Iris pigment epithelial cell (primary cell): ENCODE results near the gene RAB1B.
"Not testable (repeated sequence)": the region's sequence is repeated elsewhere in the genome, so short reads cannot be mapped to it uniquely, and the experiment has no call there.

Source experiments
- DNase-seq: peaks from one replicate; pipeline ENCODE4 v3.0.0-alpha.2; 2011; ENCODE audit warnings: low read depth

Gene RAB1B

DNA sequence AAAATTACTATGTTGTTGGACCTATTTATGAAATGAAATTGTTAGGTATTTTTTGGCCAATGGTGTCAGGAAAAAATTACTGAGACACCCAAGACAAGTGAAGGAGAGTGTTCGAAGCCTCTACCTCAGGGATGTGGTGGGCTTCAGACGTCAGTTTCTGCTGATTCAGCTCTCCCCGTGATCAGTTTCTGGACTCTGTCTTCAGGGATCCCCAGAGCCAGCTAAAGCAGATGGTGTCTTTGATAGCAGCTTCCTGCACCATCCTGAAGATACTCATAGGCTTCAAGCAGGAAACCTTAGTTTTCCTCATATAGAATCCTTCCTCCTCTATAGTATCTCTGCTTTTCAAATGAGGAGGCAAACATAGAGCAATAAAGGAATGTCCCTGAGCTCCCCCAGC is 41.0 kb downstream of the RAB1B start:
- no peak for DNase-seq

DNA sequence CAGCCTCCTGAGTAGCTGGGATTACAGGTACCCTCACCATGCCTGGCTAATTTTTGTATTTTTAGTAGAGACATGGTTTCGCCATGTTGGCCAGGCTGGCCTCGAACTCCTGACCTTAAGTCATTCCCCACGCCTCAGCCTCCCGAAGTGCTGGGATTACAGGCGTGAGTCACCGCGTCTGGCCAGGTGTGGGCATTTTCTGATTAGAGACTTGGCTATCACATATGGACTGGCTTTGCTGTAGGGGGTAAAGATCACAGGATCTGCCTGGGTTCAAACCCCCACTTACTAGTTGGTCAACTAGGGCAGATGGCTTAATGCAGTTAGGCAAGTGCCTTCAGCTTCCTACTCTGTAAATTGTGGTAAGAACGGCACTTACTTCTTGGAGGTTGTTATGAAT is 41.9 kb downstream of the RAB1B start:
- no peak for DNase-seq

DNA sequence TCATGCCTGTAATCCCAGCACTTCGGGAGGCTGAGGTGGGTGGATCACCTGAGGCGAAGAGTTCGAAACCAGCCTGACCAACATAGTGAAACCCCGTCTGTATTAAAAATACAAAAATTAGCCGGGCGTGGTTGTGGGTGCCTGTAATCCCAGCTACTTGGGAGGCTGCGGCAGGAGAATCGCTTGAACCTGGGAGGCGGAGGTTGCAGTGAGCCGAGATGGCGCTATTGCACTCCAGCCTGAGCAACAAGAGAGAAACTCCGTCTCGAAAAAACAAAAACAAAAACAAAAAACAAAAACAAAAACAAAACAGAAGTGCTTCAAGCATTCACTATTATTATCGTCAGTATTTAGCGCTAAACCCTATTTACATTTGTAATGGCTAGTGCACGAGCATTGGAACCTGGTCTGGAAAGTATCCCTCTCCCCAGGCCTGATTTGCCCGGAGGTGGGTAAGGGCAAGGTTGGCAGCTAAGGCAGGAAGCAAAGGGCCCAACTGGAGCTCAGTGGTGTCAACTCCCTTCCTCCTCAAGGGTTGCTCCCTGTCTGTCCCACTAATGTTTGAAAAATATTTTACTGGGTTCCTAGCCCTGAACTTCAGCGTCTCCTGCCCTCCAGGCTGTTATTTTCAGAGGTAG is 42.5 kb downstream of the RAB1B start:
- not testable (repeated sequence) for DNase-seq

DNA sequence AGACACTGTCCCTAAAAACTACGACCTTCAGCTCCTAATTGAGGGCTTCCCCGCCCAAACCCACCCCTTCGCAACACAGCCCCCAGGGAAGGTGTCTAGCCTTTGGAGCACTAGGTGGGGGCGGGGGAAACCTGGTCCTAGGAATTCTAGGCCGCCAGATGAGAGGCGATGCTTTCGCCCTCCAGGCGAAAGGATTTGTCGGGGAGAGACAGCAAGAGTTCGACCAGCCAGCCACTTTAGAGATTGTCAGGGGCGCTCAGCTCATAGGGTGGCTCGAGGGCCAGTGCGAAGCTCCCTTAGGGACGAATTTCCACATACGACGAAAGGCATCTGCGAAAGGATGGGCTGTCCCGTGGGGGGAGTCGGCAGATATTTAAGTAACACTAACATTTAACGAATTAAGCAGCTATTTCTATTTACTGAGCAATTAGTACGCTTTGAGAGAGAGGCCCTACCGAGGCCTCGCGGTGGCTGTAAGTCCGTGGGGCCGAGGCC is 43.1 kb downstream of the RAB1B start:
- no peak for DNase-seq

DNA sequence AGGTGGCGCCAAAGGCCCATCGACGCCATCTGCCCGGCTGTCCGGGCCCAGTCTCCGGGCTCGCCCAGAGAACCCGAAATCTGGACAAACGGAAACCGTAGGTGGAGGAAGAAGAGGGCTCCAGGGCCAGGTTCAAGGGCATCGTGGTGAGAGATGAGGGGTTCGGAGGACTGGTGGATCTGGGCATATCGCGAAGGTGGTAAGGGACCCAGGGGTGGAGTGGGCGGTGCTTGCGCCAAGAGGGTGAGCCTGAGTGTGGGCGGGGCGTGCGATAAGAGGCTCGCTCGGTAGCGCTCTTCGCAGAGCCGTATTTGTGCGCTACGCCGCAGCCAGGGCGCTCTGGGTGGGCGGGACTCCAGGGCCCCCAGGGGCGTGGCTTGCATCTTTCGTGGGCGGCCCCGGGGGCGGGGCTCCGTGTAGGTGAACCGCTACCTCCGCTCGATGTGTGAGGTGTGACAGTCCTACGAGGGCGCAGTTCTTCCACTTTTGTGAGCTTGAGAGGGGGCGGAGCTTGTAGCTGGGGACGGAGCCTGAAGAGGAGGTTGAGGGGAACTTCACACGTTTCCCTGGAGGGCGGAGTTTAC is 43.6 kb downstream of the RAB1B start:
- DNase-seq, result peak; percentile 93

DNA sequence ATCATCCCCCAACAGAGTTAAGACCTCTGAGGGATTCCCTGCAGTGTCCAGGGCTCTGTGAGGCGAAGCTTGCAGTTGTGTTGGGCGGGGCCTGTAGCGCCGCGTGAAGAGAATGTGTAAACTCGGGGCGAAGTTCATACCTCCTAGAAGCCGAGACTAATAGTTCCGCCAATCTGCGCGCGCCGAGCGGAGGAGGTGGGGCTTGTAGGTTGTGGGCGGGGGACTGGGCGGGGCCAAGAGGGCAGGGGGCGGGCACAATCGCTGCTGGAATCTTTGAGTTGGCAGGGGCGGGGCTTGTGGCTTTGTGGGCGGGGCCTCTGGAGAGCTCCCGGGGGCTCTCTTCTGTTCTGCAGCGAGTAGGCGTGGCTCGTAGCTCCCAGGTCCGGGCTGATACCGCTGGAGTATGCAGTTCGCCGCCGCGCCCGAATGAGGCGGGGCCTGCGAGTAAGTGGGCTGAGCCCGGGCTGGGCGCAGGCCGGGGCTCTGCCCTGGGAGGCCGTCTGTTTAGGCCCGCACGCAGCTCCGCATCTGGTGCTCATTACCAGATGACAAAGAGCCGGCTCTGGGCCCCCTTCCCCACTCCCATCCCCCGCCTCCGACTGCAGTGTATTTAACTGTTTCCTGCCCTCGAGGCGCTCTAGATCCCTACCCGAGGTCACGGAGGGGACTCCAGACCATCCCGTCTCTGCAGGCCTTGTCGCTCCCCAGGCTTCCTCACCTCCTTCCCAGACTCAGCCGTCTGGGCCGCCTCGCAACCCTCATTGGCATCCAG is 44.3 kb downstream of the RAB1B start:
- DNase-seq, result peak; percentile 99

DNA sequence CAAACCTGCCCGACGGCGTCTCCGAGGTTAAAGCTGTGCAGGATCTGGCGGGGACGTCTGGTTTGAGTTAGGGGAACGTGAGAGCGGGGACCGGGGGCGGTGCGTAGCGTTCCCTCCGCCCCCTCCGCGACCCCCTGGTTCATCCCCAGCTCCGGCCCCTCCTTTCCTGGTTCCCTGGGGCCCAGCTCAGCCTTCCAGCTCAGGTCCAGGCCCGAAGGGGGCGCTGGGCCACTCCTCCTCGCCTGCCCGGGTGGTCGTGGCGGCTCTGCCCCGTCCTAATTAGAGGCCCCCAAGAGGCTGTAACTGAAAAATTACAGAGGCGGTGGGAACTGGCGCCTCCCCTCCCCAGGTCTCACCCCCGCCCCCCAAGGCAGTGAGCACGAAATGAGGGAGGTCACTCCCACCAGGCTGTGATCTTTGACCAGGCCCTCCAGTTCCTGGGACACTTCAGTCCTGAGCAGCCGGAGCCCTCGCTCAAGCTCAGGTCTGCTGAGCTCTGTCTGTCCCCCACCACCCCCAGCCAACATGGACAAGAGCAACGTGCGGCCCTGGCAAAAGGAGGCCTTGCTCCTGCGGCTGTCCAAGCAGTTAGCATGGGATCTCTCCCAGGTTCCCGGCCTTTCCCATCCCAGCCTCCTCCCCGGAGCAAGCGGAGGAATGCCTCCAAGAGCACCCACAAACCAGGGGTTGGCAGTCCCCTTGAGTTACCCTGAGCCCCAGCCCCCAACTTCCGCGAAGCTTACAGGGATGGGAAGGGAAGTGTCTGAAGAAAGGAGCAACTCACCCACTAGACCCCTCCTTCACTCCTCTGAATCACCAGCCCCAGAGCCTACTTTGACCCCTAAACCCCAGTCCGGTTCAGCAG is 45.1 kb downstream of the RAB1B start:
- DNase-seq, result peak; percentile 42

DNA sequence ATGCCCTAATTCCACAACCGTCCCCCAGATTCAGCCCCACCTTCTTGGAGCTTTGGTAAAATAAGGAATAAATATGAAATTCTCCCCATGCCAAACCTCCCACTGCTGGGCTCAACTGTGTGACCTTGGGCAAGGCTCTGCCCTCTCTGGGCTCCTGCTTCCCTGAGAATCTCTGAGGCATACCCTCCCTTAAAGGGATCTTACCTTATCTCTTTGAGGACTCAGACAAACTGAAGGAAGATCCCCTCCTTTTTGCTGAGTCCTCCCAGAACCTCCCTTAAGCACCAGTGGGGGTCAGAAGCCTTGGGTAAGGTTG is 45.7 kb downstream of the RAB1B start:
- no peak for DNase-seq

DNA sequence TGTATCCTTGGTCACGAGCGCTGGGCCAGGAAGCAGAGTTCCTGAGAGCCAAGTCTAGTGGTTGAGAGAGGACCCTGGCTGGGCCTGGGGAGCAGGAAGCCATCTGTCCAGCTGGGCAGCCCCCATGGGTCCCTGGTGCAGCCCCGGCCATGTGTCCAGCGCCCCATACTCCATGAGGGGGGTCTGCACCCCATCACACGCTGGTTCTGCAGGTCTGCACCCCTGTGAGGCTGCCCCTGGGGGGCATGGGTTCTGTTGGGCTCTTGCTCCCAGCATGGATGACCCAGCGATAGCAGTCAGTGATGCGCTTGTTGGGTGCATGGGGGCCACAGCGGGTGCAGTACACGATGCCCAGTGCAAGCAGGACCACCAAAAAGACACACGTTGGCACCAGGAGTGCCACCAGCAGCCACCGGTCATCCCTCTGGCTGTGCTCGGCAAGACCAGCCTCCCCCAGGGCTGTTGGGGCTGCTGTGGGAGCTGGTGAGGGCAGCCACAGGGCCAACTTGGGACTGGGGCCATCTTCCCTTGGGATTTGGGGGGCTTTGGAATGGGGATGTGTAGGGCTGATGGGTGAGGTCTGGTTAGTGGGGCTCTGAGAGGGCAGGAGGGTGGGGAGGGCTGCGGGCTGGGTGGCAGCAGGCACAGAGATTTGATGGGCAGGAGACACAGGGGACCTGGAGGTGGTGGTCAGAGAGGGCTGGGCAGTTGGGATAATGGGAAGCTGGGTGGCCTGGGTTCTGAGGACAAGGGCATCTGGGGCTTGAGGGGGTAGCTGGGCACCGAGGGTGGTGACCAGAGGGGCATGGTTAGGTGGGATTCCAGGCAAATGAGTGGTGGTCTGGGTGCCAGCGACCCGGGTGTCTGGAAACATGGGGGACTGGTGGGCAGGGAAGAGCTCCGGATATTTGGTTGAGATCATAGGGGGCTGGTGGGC is 46.4 kb downstream of the RAB1B start:
- DNase-seq, result no peak

DNA sequence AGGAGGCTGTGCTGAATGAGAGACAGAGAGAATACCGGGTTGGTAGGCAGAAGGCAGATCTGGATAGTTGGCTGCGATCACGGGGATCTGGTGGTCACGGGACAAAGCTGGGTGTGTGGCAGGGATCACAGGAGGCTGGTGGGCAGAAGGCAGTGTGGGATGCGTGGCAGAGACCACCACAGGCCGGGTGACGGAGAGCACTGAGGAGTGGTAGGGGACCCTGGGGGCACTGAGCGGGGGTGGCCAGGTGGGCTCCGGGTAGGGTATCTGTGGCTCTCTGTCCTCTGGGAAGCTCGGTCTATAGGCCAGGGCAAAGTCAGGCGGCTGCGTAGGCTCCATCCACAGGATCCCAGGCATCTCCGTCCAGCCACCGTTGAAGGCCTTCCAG is 47.1 kb downstream of the RAB1B start:
- no peak for DNase-seq

DNA sequence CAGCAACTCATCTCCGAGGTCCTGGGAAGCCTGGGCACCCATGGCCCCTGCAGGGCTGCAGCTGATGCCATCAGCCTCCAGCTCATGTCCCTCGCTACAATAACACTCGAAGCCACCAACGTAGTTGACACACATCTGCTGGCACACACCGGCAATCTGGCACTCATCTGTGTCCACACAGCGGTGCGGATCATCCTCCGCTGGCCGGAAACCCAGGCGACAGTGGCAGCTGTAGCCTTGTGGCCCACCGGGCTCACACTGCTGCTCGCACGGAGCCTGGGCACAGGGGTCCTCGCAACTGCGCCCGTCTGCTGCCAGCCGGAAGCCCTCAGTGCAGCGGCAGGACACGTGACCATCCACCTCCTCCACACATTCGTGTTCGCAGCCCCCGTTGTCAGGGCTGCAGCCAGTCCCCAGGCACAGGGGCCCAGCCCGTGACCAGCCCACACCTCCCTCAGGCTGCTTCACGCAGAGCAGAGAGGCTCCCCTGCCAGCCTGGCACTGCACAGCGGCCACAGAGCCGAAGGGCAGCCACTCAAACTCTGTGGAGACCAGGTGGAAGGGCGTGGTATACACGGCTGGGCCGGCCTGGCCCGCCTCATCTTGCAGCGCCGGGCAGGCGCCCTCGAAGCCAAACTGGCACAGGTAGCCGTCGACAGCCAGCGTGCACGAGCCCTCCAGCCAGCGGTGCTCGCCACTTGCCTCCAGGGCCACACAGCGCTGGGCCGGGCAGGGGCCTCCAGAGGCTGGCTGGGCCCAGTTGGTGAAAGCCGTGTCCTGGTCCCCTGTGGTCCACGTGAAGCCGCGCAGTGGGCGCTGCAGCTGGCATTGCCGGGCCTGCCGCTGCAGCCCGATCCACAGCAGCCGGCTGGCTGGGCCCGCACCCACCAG is 47.7 kb downstream of the RAB1B start:
- DNase-seq, result no peak

DNA sequence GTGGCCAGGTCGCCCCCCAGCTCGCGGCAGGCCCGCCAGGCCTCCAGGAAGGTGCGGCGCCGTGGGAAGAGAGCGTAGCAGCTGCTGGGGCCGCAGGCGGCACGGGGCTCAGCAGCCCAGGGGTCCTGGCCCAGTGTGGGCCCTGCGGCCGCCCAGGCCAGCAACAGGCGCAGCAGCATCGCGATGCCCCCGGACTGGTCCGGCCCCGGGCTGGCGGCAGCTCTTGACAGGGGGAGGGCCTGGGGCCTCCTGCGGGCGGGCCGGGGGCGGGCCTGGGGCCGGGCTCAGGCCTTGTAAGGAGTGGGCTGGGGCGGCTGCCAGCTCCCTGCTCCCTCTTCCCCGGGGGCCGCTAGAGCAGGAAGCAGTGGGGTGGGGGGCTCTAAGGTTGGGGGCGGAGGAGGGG is 48.4 kb downstream of the RAB1B start, which contains the start of gene CD248:
CD248 (minus strand) TSS at position 196 of the 403 bp plus-strand sequence; CDS start at position 179, 17 bp downstream.
- DNase-seq, result peak; percentile 78

DNA sequence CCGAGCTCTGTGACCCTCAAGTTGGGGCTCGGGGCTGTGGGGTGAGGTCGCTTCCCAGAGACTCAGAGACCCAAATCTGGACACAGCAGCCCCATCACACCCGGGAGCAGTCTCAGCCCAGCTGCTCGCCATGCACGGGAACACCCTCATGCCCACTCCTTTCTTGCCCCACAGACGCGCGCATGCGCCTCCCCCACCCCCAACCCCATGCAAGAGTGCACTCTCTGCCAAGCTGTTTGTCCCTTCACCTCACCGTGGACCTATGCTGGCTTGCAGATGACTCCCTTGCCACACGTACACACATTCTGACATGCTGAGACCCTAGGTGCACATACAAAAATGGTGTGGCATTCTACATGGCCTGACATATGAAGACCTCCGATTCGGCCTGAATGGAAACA is 48.9 kb downstream of the RAB1B start:
- peak; percentile 66 for DNase-seq

DNA sequence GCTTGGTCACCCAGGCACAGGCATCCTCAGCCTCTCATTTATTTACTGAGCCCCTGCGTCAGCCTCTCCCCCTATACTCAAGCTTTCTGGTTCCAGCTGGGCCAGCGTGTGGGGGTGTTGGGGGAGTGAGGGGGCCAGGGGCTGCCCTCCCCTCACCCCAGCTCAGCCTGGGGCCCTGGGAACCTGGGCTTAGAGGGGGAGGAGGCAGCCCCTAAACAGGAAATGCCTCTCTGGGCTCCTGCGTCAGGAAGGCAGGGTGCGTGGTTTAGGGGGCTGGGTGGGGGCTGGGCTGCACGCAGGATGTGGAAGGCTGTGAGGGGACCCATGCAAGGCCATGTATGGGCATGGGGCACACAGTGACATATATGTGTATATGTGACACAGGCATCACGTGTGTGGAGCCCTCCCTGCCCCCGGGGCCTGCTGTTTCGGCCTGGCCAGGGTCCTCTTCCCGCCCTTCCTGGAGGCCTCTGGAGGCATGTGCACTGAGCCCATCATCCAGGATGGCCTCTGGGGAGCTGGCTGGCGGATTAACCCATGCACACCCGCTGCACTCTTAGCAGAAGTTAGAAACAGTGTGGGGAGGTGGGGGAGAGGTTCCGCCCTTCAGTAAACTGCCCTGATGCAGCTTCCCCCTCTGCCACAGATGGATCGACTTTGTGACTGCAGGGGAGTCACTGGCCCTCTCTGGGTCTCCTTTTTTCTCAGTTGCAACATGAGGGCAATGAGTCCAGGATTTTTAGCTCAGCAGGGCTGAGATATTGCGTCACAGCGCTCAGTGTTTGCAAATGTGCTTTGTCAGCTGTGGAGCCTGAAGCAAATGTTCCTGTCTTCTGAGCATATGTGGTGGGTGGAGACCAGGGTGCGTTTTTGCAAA is 49.5 kb downstream of the RAB1B start:
- peak; percentile 94 for DNase-seq

DNA sequence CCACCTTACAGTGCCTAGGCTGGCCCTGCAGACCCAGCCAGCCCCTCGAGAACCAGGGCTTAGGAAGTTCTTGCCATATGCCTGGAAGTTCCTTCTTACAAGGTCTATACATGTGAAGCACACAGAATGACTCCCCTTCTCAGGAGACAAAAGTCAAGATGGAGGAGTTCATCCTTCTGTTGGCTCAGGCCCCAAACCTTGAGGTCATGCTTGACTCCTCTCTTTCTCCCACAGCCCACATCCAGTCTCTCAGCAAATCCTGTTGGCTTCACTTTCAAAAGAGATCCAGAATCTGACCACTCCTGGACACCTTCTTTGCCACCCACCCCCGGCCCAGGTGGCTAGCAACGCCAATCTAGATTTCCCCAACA is 50.1 kb downstream of the RAB1B start:
- peak; percentile 63 for DNase-seq

DNA sequence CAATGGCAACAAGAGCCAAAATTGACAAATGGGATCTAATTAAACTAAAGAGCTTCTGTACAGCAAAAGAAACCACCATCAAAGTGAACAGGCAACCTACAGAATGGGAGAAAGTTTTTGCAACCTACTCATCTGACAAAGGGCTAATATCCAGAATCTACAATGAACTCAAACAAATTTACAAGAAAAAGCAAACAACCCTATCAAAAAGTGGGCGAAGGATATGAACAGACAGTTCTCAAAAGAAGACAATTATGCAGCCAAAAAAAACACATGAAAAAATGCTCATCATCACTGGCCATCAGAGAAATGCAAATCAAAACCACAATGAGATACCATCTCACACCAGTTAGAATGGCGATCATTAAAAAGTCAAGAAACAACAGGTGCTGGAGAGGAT is 51.9 kb downstream of the RAB1B start:
- DNase-seq, result not testable (repeated sequence)

DNA sequence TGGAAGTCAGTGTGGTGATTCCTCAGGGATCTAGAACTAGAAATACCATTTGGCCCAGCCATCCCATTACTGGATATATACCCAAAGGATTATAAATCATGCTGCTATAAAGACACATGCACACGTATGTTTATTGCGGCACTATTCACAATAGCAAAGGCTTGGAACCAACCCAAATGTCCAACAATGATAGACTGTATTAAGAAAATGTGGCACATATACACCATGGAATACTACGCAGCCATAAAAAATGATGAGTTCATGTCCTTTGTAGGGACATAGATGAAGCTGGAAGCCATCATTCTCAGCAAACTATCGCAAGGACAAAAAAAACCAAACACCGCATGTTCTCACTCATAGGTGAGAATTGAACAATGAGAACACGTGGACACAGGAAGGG is 52.3 kb downstream of the RAB1B start:
- not testable (repeated sequence) for DNase-seq

DNA sequence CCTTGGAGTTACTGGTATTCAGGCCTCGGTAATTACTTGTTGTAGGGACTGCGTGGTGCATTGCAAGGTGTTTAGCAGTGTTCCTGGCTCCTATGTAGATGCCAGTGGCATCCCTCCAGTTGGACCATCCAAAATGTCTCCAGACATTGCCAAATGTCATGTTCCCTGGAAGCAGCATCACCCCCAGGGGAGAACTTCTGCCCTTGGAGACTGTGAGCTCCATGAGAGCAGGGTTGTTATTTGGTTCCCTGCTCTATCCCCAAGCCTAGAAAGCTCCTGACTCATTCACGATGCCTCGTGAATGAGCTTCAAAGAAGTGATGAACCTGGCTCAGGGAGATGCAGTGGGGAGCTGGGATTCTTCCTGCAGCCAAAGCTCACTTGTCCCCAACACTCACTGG is 53.2 kb downstream of the RAB1B start:
- no peak for DNase-seq

DNA sequence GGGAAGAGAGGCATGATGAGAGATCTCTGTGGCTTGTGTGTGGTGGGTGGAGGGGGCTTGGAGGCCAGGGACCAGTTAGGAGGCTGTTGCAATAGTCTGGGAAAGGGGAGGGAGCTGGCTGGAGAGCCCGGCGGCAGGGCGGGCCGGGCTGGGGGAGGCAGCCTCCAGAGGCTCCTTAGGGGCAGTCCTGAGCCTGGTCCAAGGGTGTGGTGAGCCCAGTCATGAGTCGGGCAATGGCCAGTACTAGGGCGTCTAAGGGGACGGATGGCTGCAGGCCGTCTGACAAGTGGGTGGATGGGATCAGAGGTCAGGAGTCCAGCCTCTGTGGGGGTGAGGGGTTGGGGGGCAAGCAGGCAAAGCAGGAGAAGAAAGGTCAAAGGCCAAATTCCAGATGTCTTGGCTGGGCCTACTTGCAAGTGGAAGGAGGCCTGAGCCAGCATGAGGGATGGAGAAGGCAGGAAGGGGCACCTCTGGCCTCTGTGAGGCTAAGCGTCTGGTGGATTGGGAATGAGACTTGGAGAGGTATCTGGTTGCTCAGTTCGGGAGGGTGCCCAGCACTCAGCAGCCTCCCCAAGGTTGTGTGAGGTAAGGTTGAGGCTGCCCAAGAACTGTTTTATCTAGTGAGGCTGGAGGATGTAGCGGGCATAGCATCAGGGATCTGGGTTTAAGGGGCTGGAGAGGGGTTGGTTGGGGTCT is 54.4 kb downstream of the RAB1B start:
- no peak for DNase-seq
